Endothelial cell of umbilical vein (primary cell): ENCODE results near the gene ATP2B2. TPM values are rescaled to one million over a fixed set of nuclear protein-coding genes. Genes with fewer than 3 reads are reported as not detected.

Experiments
- BruUV-seq: library from RNA; stranded (reverse); fragments of 400-500 nt; replicated peaks from 2 replicates; lab custom pipeline; 2021; lab: Mats Ljungman, UMichigan
- CTCF ChIA-PET: fragments of 300-600, 350-600 bp; sonication (Branson Sonifier 250); formaldehyde crosslinking; loops from one replicate; lab custom pipeline; 2021; ENCODE audit warnings: antibody characterized with exemption, inconsistent platforms; lab: Charles Lee
- POLR2A ChIA-PET: fragments of 300-600, 350-600 bp; sonication (Branson Sonifier 250); formaldehyde crosslinking; loops from one replicate; lab custom pipeline; 2021; ENCODE audit warnings: antibody characterized with exemption, inconsistent platforms; lab: Charles Lee
- DNase-seq: peaks from one replicate; pipeline ENCODE4 v3.0.0-alpha.2; 2011; ENCODE audit warnings: low read depth, low spot score
- FAIRE-seq: peaks from 2 replicates; lab custom pipeline; 2011; peaks lifted over from hg19 to GRCh38; lab: Jason Lieb, UNC
- H2AFZ ChIP-seq: 2 replicates; pipeline ENCODE4 v1.6.0; 2012; ENCODE audit warnings: low read depth, low read length, control low read depth, inconsistent platforms
- H3K27ac ChIP-seq: 2 replicates; pipeline ENCODE4 v1.5.1; 2011; ENCODE audit warnings: low read depth, mild to moderate bottlenecking, control low read depth, low read length, moderate library complexity; ENCODE audit not compliant: insufficient read depth
- H3K27me3 ChIP-seq, 2 experiments: 2 replicates each; pipeline versions ENCODE4 v1.6.0 to v1.6.1; 2011; ENCODE audit warnings: low read length in 2 of 2, mixed read lengths in 1 of 2; ENCODE audit not compliant: control insufficient read depth in 2 of 2, insufficient read depth in 2 of 2
- H3K36me3 ChIP-seq, 2 experiments: 2 replicates in 1 of 2; 3 replicates in 1 of 2; pipeline ENCODE4 v1.5.1; 2011; ENCODE audit warnings: low read length in 2 of 2, mild to moderate bottlenecking in 1 of 2, moderate library complexity in 1 of 2; ENCODE audit not compliant: control insufficient read depth in 2 of 2, insufficient read depth in 2 of 2; ENCODE audit errors: extremely low read depth in 1 of 2
- H3K4me1 ChIP-seq: 3 replicates; pipeline ENCODE4 v1.5.1; 2011; ENCODE audit warnings: mild to moderate bottlenecking, low read length; ENCODE audit not compliant: control insufficient read depth, insufficient read depth; ENCODE audit errors: extremely low read depth
- H3K4me2 ChIP-seq: 2 replicates; pipeline ENCODE4 v1.6.1; 2011; ENCODE audit warnings: low read length, control low read depth, mixed read lengths; ENCODE audit not compliant: insufficient read depth
- H3K4me3 ChIP-seq, 3 experiments: fragments of 200-600 bp in 1 of 3; sonication (generic), shearing (Covaris generic) in 1 of 3; replicated peaks in 1 of 3; 2 replicates each; pipeline ENCODE4 v1.5.1; 2011 to 2016; ENCODE audit warnings: control low read depth in 3 of 3, low read length in 3 of 3, mild to moderate bottlenecking in 2 of 3, inconsistent platforms in 1 of 3, low read depth in 1 of 3, moderate library complexity in 1 of 3; ENCODE audit not compliant: insufficient read depth in 1 of 3
- H3K79me2 ChIP-seq: 2 replicates; pipeline ENCODE4 v1.6.0; 2012; ENCODE audit warnings: low read length, inconsistent platforms; ENCODE audit not compliant: control insufficient read depth, insufficient read depth
- H3K9ac ChIP-seq: replicated peaks from 2 replicates; pipeline ENCODE3; 2011; ENCODE audit warnings: low read length, control low read depth; ENCODE audit not compliant: insufficient read depth; ENCODE audit errors: extremely low read depth
- H3K9me1 ChIP-seq: replicated peaks from 3 replicates; pipeline ENCODE4 v1.6.0; 2011; ENCODE audit warnings: mild to moderate bottlenecking, low read length; ENCODE audit not compliant: control insufficient read depth, insufficient read depth; ENCODE audit errors: extremely low read depth
- H3K9me3 ChIP-seq: replicated peaks from 2 replicates; pipeline ENCODE4 v1.5.1; 2012; ENCODE audit warnings: low read length, inconsistent platforms; ENCODE audit not compliant: control insufficient read depth, insufficient read depth
- H4K20me1 ChIP-seq: replicated peaks from 2 replicates; pipeline ENCODE3; 2011; ENCODE audit warnings: mild to moderate bottlenecking, low read length; ENCODE audit not compliant: control insufficient read depth, insufficient read depth; ENCODE audit errors: extremely low read depth
- CTCF ChIP-seq, 2 donors: IDR thresholded peaks; 1 replicate in 1 of 2; 2 replicates in 1 of 2; pipeline ENCODE4 v1.5.1; 2011; ENCODE audit warnings: low read length in 2 of 2, mild to moderate bottlenecking in 2 of 2, moderate library complexity in 2 of 2, control low read depth in 1 of 2, inconsistent platforms in 1 of 2, low read depth in 1 of 2; ENCODE audit not compliant: insufficient read depth in 1 of 2; ENCODE audit errors: extremely low read depth in 1 of 2
- EZH2 ChIP-seq: IDR thresholded peaks from 2 replicates; pipeline ENCODE4 v1.6.1; 2012; ENCODE audit warnings: borderline replicate concordance, low read depth, mild to moderate bottlenecking, moderate library complexity, low read length, inconsistent platforms; ENCODE audit not compliant: severe bottlenecking
- FOS ChIP-seq: IDR thresholded peaks from 2 replicates; pipeline ENCODE4 v1.6.1; 2011; ENCODE audit warnings: mild to moderate bottlenecking, low read length, moderate library complexity, borderline replicate concordance; ENCODE audit not compliant: insufficient read depth
- GATA2 ChIP-seq: IDR thresholded peaks from 2 replicates; pipeline ENCODE4 v1.7.0; 2011; ENCODE audit warnings: low read depth, mild to moderate bottlenecking, moderate library complexity, mixed read lengths, low read length; ENCODE audit not compliant: insufficient read length, insufficient read depth
- JUN ChIP-seq: IDR thresholded peaks from 2 replicates; pipeline ENCODE4 v1.6.1; 2011; ENCODE audit warnings: borderline replicate concordance, low read depth; ENCODE audit not compliant: insufficient read length, insufficient read depth
- MAX ChIP-seq: IDR thresholded peaks from 2 replicates; pipeline ENCODE4 v1.6.1; 2011; ENCODE audit not compliant: insufficient read depth, insufficient read length
- MYC ChIP-seq: IDR thresholded peaks from one replicate; pipeline ENCODE4 v1.6.1; 2011; ENCODE audit warnings: mild to moderate bottlenecking, low read depth, low read length
- POLR2A ChIP-seq: IDR thresholded peaks from 2 replicates; pipeline ENCODE4 v1.6.1; 2012; ENCODE audit warnings: low read depth, mild to moderate bottlenecking, control low read depth, low read length
- POLR2AphosphoS5 ChIP-seq: IDR thresholded peaks from 2 replicates; pipeline ENCODE4 v1.6.1; 2012; ENCODE audit warnings: low read depth, mild to moderate bottlenecking, control low read depth, low read length, moderate library complexity; ENCODE audit not compliant: insufficient read depth
- dilution Hi-C: fragments of 300-500 bp; cut with MboI; formaldehyde crosslinking; loops from one replicate; pipeline ENCODE4 v1.15.0; 2019; ENCODE audit warnings: low sequenced_read_pairs; ENCODE audit not compliant: extremely low pct_ligation_motif_present
- intact Hi-C: fragments of 100-400 bp; cut with micrococcal nuclease; formaldehyde crosslinking; loops from one replicate; pipeline ENCODE4 v1.10.0; 2022
- polyA plus RNA-seq, 4 experiments: library from polyadenylated mRNA; depleted of rRNA in 3 of 4; stranded (reverse) in 3 of 4; unstranded in 1 of 4; fragments of >200 nt; gene quantifications; 2 replicates each; pipeline versions ENCODE4 v1.2.1 to v1.2.3, GENCODE V29; 2011 to 2012; ENCODE audit warnings: missing spikeins in 1 of 4
- total RNA-seq: library from RNA; stranded (reverse); gene quantifications from 2 replicates; pipeline ENCODE4 v1.2.3, GENCODE V29; 2021

Gene ATP2B2
- total and polyA plus RNA-seq, 2 donors (not counting 3 experiments of a cell fraction or from before 2014, with no cell fraction given), result not detected

GRCh38 chr3:10392906-10393461 is 112.4 kb downstream of the ATP2B2 start:
- Histone ChIP-seq H3K4me3 (no peak overlapping the region), H3K9ac (no peak overlapping the region), H3K9me1 (no peaks in the 10 kb centered on the region), H3K79me2 (no peaks in the 10 kb centered on the region), H3K27me3 (no peaks in the 10 kb centered on the region), H3K27ac (no peak overlapping the region), H3K9me3 (no peaks in the 10 kb centered on the region), H4K20me1 (no peaks in the 10 kb centered on the region), H3K36me3 (no peaks in the 10 kb centered on the region), H3K4me2 (no peak overlapping the region), H2AFZ (no peak overlapping the region), H3K4me1 (no peaks in the 10 kb centered on the region)
- no peak for TF ChIP-seq POLR2AphosphoS5
- TF ChIP-seq CTCF (IDR thresholded peaks at IDR 0.05; ENCODE audit: extremely low read depth in 1 of 2, insufficient read depth in 1 of 2, low read depth in 1 of 2, low read length in 2 of 2), result no peak
- TF ChIP-seq POLR2A, result no peak
- no peak for TF ChIP-seq JUN
- no peak for TF ChIP-seq EZH2
- no peak for TF ChIP-seq MYC
- TF ChIP-seq GATA2, result no peak
- no peak for TF ChIP-seq MAX
- no peak for TF ChIP-seq FOS
- intact Hi-C loops (no loop called here), dilution Hi-C loops (no loop called here)
- FAIRE-seq (no peak), DNase-seq (no peak)
- ChIA-PET CTCF (interaction anchor here (0.6 kb wide), 1 partner anchor 72 kb away, joined by 3 read pairs; the partner anchor contains the start of gene SEC13), POLR2A (no interaction called here)
- BruUV-seq, result no TSS peak
